AG09319 (cell line): Measurements from ENCODE around the gene ANKRD22.

Source experiments
- DNase-seq: peaks from one replicate; pipeline ENCODE4 v3.0.0-alpha.2; 2010; ENCODE audit warnings: low read depth; ENCODE audit errors: extremely low read depth
- TF ChIP-seq, protein P1 (sequence below): IDR thresholded peaks from 2 replicates; pipeline ENCODE4 v1.5.1; 2011; ENCODE audit warnings: low read depth, mild to moderate bottlenecking, inconsistent platforms, low read length, moderate library complexity

The ANKRD22 gene

DNA sequence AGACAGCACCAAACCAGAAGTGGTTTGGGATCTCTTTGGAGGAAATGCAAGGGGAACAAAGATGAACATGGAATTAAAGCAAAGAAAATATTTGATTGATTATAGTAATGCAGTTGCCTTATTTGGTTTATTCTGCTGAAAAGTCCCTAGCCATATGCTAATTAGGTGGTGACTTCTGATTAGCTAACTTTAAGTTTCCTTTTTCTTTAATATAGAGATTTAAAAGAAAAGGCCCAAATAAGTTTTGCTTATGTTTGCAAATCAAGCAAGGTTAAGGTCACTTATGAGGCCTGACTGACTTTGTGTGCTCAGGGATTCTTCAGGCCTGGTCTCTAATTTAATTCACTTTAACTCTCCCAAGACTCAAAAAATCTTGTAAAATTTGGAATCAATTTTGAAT is 6.2 kb upstream of the ANKRD22 start:
- no peak for DNase-seq
- TF ChIP-seq, protein P1, sequence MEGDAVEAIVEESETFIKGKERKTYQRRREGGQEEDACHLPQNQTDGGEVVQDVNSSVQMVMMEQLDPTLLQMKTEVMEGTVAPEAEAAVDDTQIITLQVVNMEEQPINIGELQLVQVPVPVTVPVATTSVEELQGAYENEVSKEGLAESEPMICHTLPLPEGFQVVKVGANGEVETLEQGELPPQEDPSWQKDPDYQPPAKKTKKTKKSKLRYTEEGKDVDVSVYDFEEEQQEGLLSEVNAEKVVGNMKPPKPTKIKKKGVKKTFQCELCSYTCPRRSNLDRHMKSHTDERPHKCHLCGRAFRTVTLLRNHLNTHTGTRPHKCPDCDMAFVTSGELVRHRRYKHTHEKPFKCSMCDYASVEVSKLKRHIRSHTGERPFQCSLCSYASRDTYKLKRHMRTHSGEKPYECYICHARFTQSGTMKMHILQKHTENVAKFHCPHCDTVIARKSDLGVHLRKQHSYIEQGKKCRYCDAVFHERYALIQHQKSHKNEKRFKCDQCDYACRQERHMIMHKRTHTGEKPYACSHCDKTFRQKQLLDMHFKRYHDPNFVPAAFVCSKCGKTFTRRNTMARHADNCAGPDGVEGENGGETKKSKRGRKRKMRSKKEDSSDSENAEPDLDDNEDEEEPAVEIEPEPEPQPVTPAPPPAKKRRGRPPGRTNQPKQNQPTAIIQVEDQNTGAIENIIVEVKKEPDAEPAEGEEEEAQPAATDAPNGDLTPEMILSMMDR: no peak

DNA sequence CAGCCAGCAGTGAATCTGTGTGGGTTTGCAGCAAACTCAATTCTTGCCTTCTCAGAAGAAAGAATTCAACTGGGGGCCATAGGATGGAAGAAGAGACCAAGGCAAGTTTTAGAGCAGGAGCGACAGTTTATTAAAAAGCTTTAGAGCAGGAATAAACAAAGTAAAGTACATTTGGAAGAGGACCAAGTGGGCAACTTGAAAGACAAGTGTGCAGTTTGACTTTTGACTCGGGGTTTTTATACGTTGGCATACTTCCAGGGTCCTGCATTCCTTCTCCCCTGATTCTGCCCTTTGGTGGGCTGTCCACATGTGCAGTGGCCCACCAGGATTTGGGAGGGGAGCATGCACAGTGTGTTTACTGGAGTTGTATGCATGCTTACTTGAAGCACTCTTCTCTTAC is 3.0 kb upstream of the ANKRD22 start:
- no peak for DNase-seq
- TF ChIP-seq, protein P1: no peak

DNA sequence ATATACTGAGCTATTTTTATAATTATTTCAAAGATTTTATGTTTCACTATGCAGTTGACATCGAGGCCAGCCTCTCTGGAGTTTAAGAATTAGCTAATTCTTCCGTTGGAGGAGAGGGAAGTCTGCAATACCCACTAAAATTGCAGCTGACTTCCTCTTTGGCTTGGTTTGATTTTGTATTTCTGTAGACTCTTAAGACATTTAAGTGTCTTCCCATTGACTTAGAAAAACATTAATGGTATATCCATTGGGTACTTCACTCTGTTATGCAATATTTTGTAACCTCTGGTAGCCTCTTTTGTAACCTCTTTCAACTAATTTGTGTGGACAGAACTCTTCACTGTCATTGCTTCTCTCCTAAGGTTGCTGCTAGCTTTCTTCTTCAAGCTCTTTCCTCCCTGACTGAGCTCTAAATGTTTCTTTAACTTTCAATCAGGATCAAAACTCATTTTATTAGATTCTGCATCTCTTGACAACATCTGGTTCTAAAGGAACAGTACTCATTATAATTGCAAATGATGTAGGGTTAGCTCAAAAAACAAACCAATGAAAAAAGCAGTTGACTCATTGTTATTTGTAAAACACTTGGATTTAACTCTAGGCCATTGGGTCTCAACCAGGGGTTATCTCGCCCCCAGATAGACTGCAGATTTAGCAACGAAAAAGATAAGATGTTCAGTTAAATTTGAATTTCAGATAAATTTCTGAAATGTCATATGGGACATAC is 1.7 kb upstream of the ANKRD22 start:
- TF ChIP-seq, protein P1: no peak
- no peak for DNase-seq

DNA sequence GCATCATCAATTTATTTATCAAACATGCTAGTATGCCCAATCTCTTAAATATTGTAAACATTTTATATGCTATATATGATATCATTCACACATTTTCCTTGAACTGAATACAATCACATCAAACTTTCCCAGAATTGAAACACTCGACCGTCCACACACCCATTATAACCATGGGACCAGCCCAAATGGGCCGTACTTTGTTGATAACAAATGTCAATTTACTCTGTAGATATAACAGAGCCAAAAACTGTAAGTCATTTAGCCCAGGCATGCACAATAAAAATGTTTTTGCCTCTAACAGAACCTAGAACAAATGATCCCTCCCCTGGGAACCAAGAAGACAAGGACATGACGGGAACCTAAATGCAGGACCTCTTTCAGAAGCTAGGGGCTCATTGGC is 683 bp upstream of the ANKRD22 start:
- DNase-seq: no peak
- TF ChIP-seq, protein P1: no peak

DNA sequence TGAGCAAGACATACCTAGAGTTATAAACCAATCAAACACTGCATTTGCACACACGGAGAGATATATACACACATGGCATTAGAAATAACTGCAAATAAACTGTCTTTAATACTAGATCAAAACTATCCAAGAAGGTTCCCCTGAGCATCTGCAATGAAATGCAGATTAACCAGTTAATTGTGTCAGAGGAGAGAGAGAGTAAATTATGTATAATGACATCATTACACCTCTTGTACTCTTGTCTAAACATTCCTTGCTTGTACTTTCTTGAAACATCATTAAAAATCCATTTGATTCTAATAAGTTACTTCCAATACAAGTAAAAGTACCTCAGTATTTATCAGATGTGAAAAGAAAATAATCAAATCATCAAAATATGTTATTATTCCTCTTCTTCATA is 932 bp downstream of the ANKRD22 start:
- no peak for DNase-seq
- TF ChIP-seq, protein P1: no peak

DNA sequence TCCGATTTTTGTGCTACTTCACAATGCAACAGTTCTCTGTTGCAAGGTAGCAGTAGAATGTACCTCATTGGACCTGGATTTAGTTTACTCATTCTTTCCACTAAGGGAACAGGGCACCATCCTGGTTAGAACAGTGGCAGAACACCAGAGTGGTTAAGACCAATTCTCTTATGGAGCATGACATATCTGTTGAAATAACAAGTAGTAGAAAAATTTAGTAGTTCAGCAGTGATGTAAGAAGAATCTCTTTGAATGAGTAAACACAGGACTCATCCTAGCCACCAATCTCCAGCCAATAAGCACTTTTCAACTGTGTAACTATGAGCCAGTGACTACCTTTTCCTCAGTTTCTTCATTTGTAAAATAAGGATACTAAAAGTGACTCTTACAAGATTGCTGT is 2.4 kb downstream of the ANKRD22 start:
- DNase-seq: no peak
- TF ChIP-seq, protein P1: no peak

DNA sequence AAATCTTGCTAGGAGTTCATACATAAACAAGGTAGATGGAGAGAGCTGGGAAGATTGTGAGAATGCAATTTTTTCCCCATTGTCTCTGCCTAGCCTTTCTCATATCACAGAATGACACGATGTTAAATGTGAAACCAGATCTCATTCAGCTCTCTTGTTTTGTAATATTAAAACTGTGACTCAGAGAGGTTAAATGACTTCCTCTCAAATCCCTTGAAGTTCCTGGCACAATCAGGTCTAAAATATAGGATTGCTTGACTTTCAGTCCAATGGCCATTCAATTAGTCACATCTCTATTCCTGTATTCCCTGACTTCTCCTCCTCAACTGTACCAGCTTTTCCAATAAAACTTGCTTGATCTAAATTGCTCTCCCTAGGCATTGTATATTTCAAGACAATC is 3.1 kb downstream of the ANKRD22 start:
- peak; percentile 29 for DNase-seq
- TF ChIP-seq, protein P1: no peak
